Measurements from ENCODE around the gene HERC3.

HERC3 gene

GRCh38 chr4:88673886-88674285, 81.6 kb downstream of the HERC3 start:
- no peak for DNase-seq (ENCODE audit: low read depth)
- TF ChIP-seq CTCF (conservative IDR thresholded peaks at IDR 0.05; ENCODE audit: low read depth, low read length) = no peak
- H3K4me3 ChIP-seq (ENCODE audit: low read depth, low read length) = no peak overlapping the region

GRCh38 chr4:88674565-88674964, 82.3 kb downstream of the HERC3 start:
- no peak for DNase-seq (ENCODE audit: low read depth)
- no peak overlapping the region for H3K4me3 ChIP-seq (ENCODE audit: low read depth, low read length)
- no peak for TF ChIP-seq CTCF (conservative IDR thresholded peaks at IDR 0.05; ENCODE audit: low read depth, low read length)

GRCh38 chr4:88674979-88675378, 82.7 kb downstream of the HERC3 start:
- TF ChIP-seq CTCF (conservative IDR thresholded peaks at IDR 0.05; ENCODE audit: low read depth, low read length) = no peak
- DNase-seq (ENCODE audit: low read depth) = peak; percentile 50
- no peak overlapping the region for H3K4me3 ChIP-seq (ENCODE audit: low read depth, low read length)

GRCh38 chr4:88675543-88675942, 83.3 kb downstream of the HERC3 start:
- DNase-seq (ENCODE audit: low read depth) = peak; percentile 25
- H3K4me3 ChIP-seq (ENCODE audit: low read depth, low read length) = no peak overlapping the region
- no peak for TF ChIP-seq CTCF (conservative IDR thresholded peaks at IDR 0.05; ENCODE audit: low read depth, low read length)

- DNase-seq (ENCODE audit: low read depth) = no peak
- H3K4me3 ChIP-seq (ENCODE audit: low read depth, low read length) = no peak overlapping the region
Measured at GRCh38 chr4:88681209-88681608, 88.9 kb downstream of the HERC3 start.

GRCh38 chr4:88690355-88690754, 98.1 kb downstream of the HERC3 start:
- no peak for TF ChIP-seq CTCF (conservative IDR thresholded peaks at IDR 0.05; ENCODE audit: low read depth, low read length)
- H3K4me3 ChIP-seq (ENCODE audit: low read depth, low read length) = no peak overlapping the region
- peak; percentile 33 for DNase-seq (ENCODE audit: low read depth)

More at GRCh38 chr4:88681209-88681608, 88.9 kb downstream of the HERC3 start:
- no peak for TF ChIP-seq CTCF (conservative IDR thresholded peaks at IDR 0.05; ENCODE audit: low read depth, low read length)

- DNase-seq (ENCODE audit: low read depth) = no peak
- no peak for TF ChIP-seq CTCF (conservative IDR thresholded peaks at IDR 0.05; ENCODE audit: low read depth, low read length)
- no peak overlapping the region for H3K4me3 ChIP-seq (ENCODE audit: low read depth, low read length)
Measured at GRCh38 chr4:88693792-88694191, 101.5 kb downstream of the HERC3 start.

Data from choroid plexus epithelial cell (primary cell).